GM18505 (cell line): ENCODE measurements around the gene IL4I1.
A peak's percentile ranks its signal among the peaks of the same experiment; 100 is the strongest.

ENCODE experiments used
- ATAC-seq: cut with Tn5 transposase; IDR thresholded peaks from one replicate; pipeline ENCODE4 v1.9.1; 2021; ENCODE audit not compliant: unreplicated experiment
- POLR2A ChIP-seq: IDR thresholded peaks from 4 replicates; pipeline ENCODE4 v1.6.1; 2011; ENCODE audit warnings: borderline replicate concordance; ENCODE audit not compliant: insufficient read depth, insufficient read length; ENCODE audit errors: extremely low read depth

The IL4I1 gene

DNA sequence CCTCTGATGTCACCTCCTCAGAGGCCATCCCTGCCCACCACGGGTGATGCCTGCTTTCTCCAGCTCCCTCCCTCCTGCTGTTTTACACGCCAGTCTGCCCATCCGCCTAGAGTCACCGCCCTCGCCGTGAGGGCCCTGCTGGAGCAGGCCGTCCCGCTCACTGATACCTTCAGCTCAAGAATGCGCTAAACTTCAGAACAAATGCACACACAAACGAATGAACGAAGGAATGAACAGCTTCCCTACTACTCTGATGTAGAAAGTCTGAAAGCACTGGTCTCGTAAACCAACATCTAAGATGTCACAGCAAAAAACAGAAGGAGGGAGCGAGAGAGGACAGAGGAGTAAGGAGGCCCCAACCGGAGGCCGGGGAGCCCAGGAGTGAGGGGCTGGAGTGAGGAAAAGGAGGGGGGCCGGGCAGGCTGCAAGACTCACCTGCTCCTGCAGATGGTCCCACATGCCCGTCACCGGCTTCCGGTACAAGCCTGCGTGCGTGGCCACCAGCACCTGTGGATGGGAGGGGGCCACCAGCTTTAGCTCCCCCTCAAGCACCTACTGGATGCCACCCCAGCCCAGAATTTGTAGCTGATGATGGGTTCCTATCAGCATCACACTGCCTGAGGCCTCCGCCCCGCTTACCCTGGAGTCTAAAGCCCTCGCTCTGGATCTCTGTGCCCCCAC lies 33.3 kb downstream of the IL4I1 start:
- no peak for ATAC-seq

DNA sequence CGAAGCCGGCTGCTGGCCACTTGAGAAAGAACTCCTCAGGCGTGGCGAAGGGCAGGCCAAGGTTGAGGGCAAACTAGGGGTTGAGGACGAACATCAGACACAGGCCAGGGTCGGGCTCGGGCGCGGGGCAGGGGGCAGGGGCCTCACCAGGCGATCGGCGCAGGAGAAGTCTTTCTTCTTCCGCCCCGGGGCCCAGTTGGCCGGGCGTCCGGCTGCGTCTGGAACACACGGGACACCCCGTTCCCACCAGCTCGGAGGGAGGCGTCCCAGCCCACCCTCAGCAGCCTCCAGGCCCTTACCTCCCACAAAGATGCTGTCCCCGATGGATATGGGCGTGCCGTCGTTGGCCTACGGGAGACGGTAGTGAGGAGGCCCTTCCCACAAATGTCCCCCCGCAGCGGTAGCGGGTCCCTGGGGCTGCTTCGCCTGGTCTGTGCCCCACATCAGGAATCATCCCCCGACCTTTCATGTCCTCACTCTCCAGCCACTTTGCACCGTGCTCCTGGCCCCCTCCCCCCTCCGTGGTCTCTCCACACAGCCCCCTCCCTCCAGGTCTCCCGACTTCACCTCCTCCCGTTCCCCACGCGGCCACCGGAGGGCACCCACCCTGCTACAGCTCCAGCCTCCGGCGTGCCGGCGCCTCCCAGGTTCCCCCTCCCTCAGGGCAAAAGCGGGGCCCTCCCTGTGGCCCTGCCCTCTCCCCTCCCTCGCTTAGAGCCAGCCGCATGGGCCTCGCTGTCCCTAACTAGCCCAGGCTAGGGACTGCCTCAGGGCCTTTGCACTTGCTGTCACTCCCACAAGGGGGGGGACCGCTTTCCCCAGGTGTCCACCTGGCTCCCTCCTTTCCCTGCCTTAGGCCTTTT lies 34.1 kb downstream of the IL4I1 start:
- TF ChIP-seq POLR2A, result no peak

More for the DNA sequence above, 33.3 kb downstream of the IL4I1 start:
- no peak for TF ChIP-seq POLR2A

DNA sequence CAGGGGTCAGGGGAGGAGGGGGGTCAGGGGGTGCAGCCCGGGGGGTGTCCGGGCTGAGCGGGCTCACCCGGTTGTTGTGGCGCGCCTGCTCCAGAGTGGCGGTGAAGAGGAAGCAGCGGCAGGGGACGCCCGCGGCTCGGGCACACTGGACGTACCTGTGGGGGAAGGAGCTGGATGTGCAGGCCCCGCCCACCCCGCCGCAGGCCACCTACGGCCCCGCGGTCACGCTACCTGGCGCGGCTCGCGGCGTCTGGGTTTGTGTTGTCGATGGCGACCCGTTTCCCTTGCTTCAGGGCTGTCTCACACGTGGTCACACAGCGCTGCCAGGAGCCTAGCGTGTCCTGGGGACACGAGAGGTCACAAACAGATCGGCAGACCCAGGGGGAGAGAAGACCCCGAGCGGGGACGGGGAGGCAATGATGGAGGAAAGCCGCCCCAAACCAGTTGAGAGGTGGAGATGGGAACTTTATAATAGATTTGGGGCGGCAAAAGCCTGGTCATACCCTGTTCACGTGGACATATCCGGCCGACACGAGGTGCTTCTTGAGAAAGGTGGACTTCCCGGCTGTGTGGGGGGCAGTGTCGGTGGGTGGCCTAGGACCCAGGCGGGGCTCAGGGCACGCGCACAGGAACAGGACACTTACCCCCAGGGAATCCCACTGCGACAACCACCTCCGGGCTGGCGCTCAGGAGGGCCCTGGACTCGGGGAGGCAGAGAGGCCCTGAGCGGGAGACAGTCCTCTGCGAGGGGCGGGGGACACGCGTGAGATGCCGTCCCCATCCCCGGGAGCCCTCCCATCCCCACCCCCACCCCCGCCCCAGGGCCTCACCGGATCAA lies 34.9 kb downstream of the IL4I1 start:
- TF ChIP-seq POLR2A, result no peak
- ATAC-seq, result no peak

More for the DNA sequence above, 34.1 kb downstream of the IL4I1 start:
- ATAC-seq, result no peak

DNA sequence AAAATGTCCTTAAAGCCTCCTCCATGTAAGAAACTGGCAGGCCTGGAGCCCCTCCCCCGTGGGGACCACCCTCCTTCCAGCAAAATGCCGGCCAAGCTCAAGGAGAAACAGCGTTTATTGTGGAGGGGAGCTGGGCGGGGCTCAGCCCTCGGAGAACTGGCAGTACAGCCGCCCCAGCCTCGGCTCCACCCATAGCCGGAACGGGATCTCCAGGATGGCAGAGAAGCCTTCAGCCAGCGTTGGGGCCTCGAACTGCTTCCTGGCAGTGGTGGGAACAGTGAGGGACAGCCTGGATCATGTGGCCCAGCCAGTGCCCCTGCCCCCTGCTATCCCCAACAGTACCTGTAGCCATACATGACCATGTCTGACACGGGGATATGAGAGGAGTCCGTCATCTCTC lies 35.6 kb downstream of the IL4I1 start:
- TF ChIP-seq POLR2A, result no peak
- no peak for ATAC-seq

DNA sequence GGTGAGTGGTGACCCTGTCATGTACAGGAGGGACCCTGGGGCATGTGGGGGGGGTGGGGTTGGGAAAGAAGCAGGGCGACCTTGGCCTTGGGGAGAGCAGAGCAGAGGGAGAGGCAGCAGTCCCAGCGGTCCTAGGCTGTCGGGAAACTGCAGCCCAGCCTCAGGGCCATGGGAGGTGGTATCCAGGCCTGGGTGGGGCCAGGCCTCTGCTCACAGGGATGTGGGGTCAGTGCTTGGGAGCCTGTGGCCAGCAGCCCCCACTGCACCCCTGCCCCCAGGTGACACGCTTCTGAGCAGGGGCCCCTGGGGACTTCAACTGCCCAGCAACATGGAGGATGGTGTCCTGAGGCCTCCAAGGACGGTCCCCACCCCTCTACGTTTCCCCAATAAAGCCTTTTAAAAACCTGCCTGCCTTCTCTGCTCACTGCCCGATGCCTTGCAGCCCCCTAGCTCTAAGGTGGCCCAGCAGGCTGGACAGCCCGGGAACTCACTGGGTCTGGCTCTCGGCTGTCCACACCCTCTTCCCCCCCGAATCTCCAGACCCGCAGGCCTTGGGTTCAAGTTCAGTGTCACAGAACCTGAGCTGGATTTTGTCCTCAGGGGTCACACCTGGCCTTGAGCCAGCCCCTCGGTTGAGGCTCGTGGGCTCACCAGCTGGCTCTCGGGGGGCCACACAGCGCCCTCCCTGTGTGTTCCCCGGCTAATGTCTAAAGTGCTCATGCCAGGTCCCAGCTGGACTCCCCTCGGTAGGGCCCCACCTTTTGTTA lies 36.2 kb downstream of the IL4I1 start:
- no peak for TF ChIP-seq POLR2A
- ATAC-seq, result no peak

DNA sequence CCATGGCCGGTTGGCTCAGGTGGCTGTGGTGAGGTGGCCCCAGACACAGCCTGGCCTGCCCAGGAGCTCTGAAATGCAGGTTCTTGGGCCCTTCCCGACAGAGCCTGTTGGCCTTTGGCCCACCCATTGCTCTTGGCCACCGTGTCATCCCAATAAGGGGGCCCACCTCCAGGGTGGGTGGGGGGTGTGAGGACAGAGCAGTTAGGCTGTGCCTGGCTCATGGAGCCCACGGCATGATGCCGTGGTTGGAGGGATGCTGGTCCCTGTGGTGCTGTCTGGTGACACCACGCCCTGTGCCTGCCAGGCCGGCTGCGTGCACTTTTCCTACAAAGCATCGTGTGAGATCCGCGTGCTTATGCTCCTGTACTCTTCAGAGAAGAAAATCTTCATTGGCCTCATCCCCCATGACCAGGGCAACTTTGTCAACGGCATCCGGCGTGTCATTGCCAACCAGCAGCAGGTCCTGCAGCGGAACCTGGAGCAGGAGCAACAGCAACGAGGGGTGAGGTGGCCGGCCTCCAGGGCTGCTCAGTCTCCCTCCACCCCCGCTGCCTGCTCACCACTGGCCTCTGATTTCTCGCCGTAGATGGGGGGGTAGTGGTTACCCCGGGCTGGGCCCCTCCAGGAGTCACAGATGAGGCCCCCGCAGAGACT lies 36.9 kb downstream of the IL4I1 start:
- no peak for TF ChIP-seq POLR2A
- no peak for ATAC-seq

DNA sequence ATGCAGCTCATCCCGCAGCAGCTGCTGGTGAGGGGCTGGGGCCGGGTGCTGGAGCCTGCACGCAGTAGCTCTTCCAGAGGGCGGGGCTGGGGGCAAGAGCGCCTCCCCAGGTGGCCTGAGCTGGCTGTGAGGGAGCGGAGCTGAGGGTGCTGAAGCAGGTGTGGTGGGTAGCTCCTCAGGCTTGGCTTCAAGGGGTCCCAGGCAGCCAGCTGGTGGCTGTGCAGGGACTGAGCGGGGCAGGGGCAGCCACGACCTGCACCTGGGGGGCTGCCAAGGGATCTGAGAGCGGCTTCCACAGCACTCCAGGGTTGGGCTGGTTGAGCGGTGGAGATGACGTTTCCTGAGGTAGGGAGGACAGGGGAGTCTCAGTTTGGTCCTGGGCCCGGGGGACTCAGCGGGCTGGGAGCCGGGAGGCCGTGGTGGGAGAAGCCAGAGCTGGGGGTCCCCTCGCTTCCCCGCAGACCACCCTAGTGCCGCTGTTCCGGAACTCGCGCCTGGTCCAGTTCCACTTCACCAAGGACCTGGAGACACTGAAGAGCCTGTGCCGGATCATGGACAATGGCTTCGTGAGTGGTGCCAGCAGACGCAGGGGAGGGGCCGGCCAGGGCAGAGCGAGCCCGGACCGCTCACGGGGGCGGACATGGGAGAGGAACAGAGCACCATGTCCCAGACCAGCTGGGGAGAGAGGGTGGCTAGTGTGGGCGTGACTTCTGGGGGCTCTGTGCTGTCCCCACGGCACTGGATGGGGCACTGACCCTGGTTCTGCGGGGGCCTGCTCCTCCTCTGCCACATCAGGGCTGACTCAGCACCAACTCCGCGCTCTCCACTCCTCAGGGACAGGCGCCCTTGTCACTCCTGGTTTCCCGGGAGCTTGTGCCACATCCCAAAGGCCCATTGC lies 38.4 kb downstream of the IL4I1 start:
- TF ChIP-seq POLR2A, result peak; percentile 25
- no peak for ATAC-seq

DNA sequence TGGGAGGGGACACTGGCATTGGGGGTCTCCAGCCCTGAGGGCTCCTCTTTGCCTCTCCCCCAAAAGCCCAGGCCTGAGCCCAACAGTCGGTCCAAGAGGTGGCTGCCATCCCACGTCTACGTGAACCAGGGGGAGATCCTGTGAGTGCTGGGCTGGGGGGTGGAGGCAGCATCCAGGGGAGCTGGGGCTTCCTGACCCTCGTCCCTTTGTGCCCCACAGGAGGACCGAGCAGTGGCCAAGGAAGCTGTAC lies 38.9 kb downstream of the IL4I1 start:
- no peak for TF ChIP-seq POLR2A
- ATAC-seq, result no peak

DNA sequence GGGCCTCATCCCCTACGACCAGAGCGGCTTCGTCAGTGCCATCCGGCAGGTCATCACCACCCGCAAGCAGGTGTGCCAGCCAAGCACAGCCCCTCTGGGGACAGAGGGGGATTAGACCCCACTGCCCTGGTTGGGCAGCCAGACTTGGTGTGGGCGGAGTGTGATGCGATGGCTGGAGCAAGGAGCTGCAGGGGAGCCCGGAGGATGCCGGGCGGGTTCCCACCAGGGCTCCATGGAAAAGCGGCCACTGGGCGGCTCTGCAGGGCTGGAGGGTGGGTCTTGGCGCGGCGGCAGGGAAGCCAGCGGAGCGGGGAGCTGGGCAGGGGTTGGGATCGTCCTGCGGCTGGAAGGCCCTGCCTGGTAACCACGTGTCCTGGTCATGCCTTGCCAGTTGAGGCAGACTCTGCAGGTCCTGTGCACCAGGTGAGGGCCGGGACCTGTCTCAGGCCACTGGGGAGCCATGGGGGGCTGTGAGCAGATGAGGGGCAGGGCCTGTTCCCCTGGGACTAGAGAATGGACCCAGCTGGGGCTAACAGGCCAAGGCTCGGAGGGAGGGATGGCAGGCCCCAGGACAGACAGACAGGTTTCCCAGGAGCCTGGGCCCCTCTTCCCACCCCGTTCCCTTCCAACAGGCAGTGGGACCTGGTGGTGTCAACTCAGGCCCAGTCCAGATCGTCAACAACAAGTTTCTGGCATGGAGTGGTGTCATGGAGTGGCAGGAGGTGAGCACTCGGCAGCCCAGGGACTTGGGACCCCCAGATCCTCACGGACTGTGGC lies 39.4 kb downstream of the IL4I1 start:
- no peak for ATAC-seq
- TF ChIP-seq POLR2A, result no peak

DNA sequence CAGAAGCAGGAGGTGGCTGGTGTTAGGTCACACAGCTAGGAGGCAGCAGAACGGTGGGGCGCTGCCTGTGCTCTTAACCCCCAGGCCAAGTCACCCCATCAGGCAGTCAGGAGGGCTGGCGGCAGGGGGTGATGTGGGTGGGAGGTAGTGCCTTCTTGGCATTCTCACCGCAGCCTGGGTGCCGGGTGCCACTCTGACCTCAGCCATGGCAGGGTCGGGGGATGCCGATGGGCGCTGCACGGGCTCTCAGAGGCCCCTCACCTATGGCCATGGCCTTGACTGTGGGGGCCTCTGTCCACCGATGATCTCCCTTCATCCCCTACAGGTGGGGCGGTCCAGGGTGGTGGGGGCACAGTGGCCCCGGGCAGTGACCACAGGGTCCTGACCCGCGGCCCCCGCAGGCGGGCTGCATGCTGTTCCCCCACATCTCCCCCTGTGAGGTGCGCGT lies 40.1 kb downstream of the IL4I1 start:
- no peak for TF ChIP-seq POLR2A
- no peak for ATAC-seq
